Astrocyte (in vitro differentiated cells and primary cell): Measurements from ENCODE around the gene SH2B3. TPM values are rescaled to one million over a fixed set of nuclear protein-coding genes. Genes with fewer than 3 reads are reported as not detected.

Experiments used
- DNase-seq: peaks from one replicate; pipeline ENCODE4 v3.0.0-alpha.2; 2010; ENCODE audit warnings: low read depth
- FAIRE-seq: peaks from 2 replicates; lab custom pipeline; 2011; peaks lifted over from hg19 to GRCh38; lab: Jason Lieb, UNC
- H2AFZ ChIP-seq: 2 replicates; pipeline ENCODE4 v1.6.0; 2012; ENCODE audit warnings: low read depth, low read length, inconsistent platforms
- H3K27ac ChIP-seq: 2 replicates; pipeline ENCODE4 v1.5.1; 2011; ENCODE audit warnings: low read depth, low read length, inconsistent platforms
- H3K27me3 ChIP-seq: 2 replicates; pipeline ENCODE4 v1.6.0; 2011; ENCODE audit warnings: low read length, inconsistent platforms; ENCODE audit not compliant: insufficient read depth
- H3K36me3 ChIP-seq: 2 replicates; pipeline ENCODE4 v1.5.1; 2011; ENCODE audit warnings: low read length, inconsistent platforms; ENCODE audit not compliant: insufficient read depth
- H3K4me1 ChIP-seq: 2 replicates; pipeline ENCODE4 v1.5.1; 2011; ENCODE audit warnings: low read length, inconsistent platforms; ENCODE audit not compliant: insufficient read depth
- H3K4me2 ChIP-seq: 2 replicates; pipeline ENCODE4 v1.6.0; 2012; ENCODE audit warnings: low read length, inconsistent platforms
- H3K4me3 ChIP-seq: 2 replicates; pipeline ENCODE4 v1.5.1; 2011; ENCODE audit warnings: low read depth, mild to moderate bottlenecking, low read length, inconsistent platforms; ENCODE audit not compliant: insufficient read depth
- H3K79me2 ChIP-seq: 2 replicates; pipeline ENCODE4 v1.6.0; 2012; ENCODE audit warnings: mild to moderate bottlenecking, low read length, inconsistent platforms; ENCODE audit not compliant: insufficient read depth
- H3K9ac ChIP-seq: 2 replicates; pipeline ENCODE4 v1.6.0; 2012; ENCODE audit warnings: mild to moderate bottlenecking, low read length, inconsistent platforms
- H3K9me3 ChIP-seq: 2 replicates; pipeline ENCODE4 v1.5.1; 2012; ENCODE audit warnings: low read depth, mild to moderate bottlenecking, low read length, inconsistent platforms; ENCODE audit not compliant: insufficient read depth
- H4K20me1 ChIP-seq: 2 replicates; pipeline ENCODE4 v1.6.0; 2012; ENCODE audit warnings: low read length, inconsistent platforms; ENCODE audit not compliant: insufficient read depth
- H3K27ac Mint-ChIP-seq: one replicate; pipeline ENCODE4 v1.8.0; 2021; ENCODE audit warnings: mild to moderate bottlenecking, mixed read lengths; ENCODE audit not compliant: unreplicated experiment
- H3K27me3 Mint-ChIP-seq: one replicate; pipeline ENCODE4 v1.8.0; 2021; ENCODE audit warnings: low read depth, mixed read lengths; ENCODE audit not compliant: unreplicated experiment
- H3K36me3 Mint-ChIP-seq: one replicate; pipeline ENCODE4 v1.8.0; 2021; ENCODE audit warnings: low read depth, mixed read lengths; ENCODE audit not compliant: unreplicated experiment
- H3K4me1 Mint-ChIP-seq: one replicate; pipeline ENCODE4 v1.8.0; 2021; ENCODE audit warnings: low read depth, mixed read lengths; ENCODE audit not compliant: unreplicated experiment
- H3K4me3 Mint-ChIP-seq: one replicate; pipeline ENCODE4 v1.8.0; 2021; ENCODE audit warnings: mild to moderate bottlenecking, moderate library complexity, mixed read lengths; ENCODE audit not compliant: unreplicated experiment
- H3K9me3 Mint-ChIP-seq: one replicate; pipeline ENCODE4 v1.8.0; 2021; ENCODE audit warnings: mild to moderate bottlenecking, mixed read lengths; ENCODE audit not compliant: unreplicated experiment
- CTCF ChIP-seq: IDR thresholded peaks from 2 replicates; pipeline ENCODE4 v1.5.1; 2011; ENCODE audit warnings: low read depth, mild to moderate bottlenecking, inconsistent platforms, low read length, moderate library complexity; ENCODE audit not compliant: insufficient read depth
- EZH2 ChIP-seq: IDR thresholded peaks from 2 replicates; pipeline ENCODE4 v1.6.1; 2012; ENCODE audit warnings: mild to moderate bottlenecking, low read length, inconsistent platforms; ENCODE audit not compliant: insufficient read depth
- total RNA-seq: library from RNA; stranded (reverse); gene quantifications from 2 replicates; pipeline ENCODE4 v1.2.1, GENCODE V29; 2021

SH2B3 gene
- total RNA-seq, 1 donor from 2014 or later, result 23.6 TPM

GRCh38 chr12:111434049-111434448, 28.3 kb downstream of the SH2B3 start:
- H2AFZ ChIP-seq, result no peak overlapping the region
- H3K79me2 ChIP-seq, result peaks cover 100% of the 10 kb centered on the region
- peak overlapping the region; percentile 73 for H3K4me2 ChIP-seq
- DNase-seq, result no peak
- Mint-ChIP-seq H3K27me3 (no peaks in the 10 kb centered on the region), H3K4me1 (peaks cover 55% of the 10 kb centered on the region), H3K9me3 (no peaks in the 10 kb centered on the region), H3K4me3 (no peak overlapping the region), H3K27ac (no peak overlapping the region), H3K36me3 (peaks cover 5% of the 10 kb centered on the region)
- TF ChIP-seq EZH2 (no peak), CTCF (no peak)
- no peaks in the 10 kb centered on the region for H3K9me3 ChIP-seq
- H4K20me1 ChIP-seq, result peaks cover 84% of the 10 kb centered on the region
- peak overlapping the region; percentile 53 for H3K9ac ChIP-seq
- no peak for FAIRE-seq
- no peaks in the 10 kb centered on the region for H3K27me3 ChIP-seq
- H3K4me1 ChIP-seq, result peaks cover 74% of the 10 kb centered on the region
- H3K36me3 ChIP-seq, result peaks cover 3% of the 10 kb centered on the region
- peak overlapping the region; percentile 18 for H3K4me3 ChIP-seq
- H3K27ac ChIP-seq, result peak overlapping the region; percentile 58

GRCh38 chr12:111434680-111435338, 29.1 kb downstream of the SH2B3 start:
- Histone ChIP-seq H3K9me3 (no peaks in the 10 kb centered on the region), H3K79me2 (peaks cover 98% of the 10 kb centered on the region), H4K20me1 (peaks cover 84% of the 10 kb centered on the region), H3K27me3 (no peaks in the 10 kb centered on the region), H3K9ac (peak overlapping the region; percentile 53), H3K36me3 (peaks cover 3% of the 10 kb centered on the region), H3K27ac (peak overlapping the region; percentile 58), H2AFZ (no peak overlapping the region), H3K4me3 (peak overlapping the region; percentile 18), H3K4me1 (peaks cover 70% of the 10 kb centered on the region), H3K4me2 (peak overlapping the region; percentile 73)
- Mint-ChIP-seq H3K9me3 (no peaks in the 10 kb centered on the region), H3K4me1 (peaks cover 55% of the 10 kb centered on the region), H3K27ac (peak overlapping the region; percentile 78), H3K27me3 (no peaks in the 10 kb centered on the region), H3K4me3 (no peak overlapping the region), H3K36me3 (peaks cover 5% of the 10 kb centered on the region)
- peak; percentile 67 for DNase-seq
- FAIRE-seq, result no peak
- TF ChIP-seq CTCF (no peak), EZH2 (no peak)

- peak overlapping the region; percentile 78 for H3K27ac Mint-ChIP-seq
- peaks cover 11% of the 10 kb centered on the region for H3K36me3 Mint-ChIP-seq
- Histone ChIP-seq H3K79me2 (peaks cover 98% of the 10 kb centered on the region), H3K27me3 (no peaks in the 10 kb centered on the region), H3K9ac (peak overlapping the region; percentile 53), H2AFZ (no peak overlapping the region), H3K36me3 (peaks cover 3% of the 10 kb centered on the region), H3K27ac (no peak overlapping the region), H3K4me2 (peak overlapping the region; percentile 73), H4K20me1 (peaks cover 84% of the 10 kb centered on the region), H3K4me3 (no peak overlapping the region), H3K4me1 (peaks cover 61% of the 10 kb centered on the region), H3K9me3 (no peaks in the 10 kb centered on the region)
- FAIRE-seq (no peak), DNase-seq (no peak)
- H3K4me3 Mint-ChIP-seq, result no peak overlapping the region
- no peaks in the 10 kb centered on the region for H3K27me3 Mint-ChIP-seq
- no peaks in the 10 kb centered on the region for H3K9me3 Mint-ChIP-seq
- peaks cover 51% of the 10 kb centered on the region for H3K4me1 Mint-ChIP-seq
- no peak for TF ChIP-seq EZH2
- no peak for TF ChIP-seq CTCF
These were observed 30.0 kb downstream of the SH2B3 start for GRCh38 chr12:111435661-111436201.
